Mucosa of stomach (tissue), 1 donor: Measurements from ENCODE around the gene DNAH1.
A peak's percentile ranks its signal among the peaks of the same experiment; 100 is the strongest.

Experiments used
- H3K27me3 ChIP-seq: one replicate; pipeline ENCODE4 v1.7.0; 2013; ENCODE audit warnings: mild to moderate bottlenecking, low read length; ENCODE audit not compliant: control insufficient read depth, insufficient read depth
- H3K36me3 ChIP-seq: one replicate; pipeline ENCODE4 v1.7.0; 2013; ENCODE audit warnings: low read length; ENCODE audit not compliant: control insufficient read depth, insufficient read depth
- H3K4me1 ChIP-seq: one replicate; pipeline ENCODE4 v1.7.0; 2013; ENCODE audit warnings: mild to moderate bottlenecking, low read length; ENCODE audit not compliant: control insufficient read depth, insufficient read depth
- H3K4me3 ChIP-seq: one replicate; pipeline ENCODE4 v1.7.0; 2013; ENCODE audit warnings: low read length
- H3K9ac ChIP-seq: one replicate; pipeline ENCODE4 v1.7.0; 2013; ENCODE audit warnings: mild to moderate bottlenecking, low read length, moderate library complexity
- H3K9me3 ChIP-seq: one replicate; pipeline ENCODE4 v1.7.0; 2013; ENCODE audit warnings: mild to moderate bottlenecking, low read length, moderate library complexity; ENCODE audit not compliant: control insufficient read depth
- donor health status: Pancreatic carcinoma.

DNAH1 gene

DNA sequence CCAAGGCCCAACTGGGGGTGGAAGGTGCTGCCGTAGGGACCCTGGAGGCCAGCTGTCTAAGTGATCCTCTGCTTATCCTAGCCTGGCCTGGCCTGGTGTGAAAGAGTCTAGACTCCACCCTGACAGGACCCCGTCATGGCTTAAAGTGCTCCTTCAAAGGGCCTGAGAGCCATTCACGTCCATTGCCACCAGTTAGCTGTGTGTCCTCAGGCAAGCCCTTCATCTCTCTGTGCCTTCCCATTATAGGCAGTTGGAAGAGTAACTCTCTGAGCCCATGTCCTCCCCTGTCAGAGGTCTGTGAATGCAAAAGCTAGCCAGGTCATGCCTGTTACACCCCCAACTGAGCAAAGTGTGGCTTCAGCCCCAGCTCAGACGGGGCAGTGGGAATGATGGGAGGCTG is 9.1 kb upstream of the DNAH1 start:
- Histone ChIP-seq H3K9ac (no peak overlapping the region), H3K27me3 (no peaks in the 10 kb centered on the region), H3K4me1 (no peaks in the 10 kb centered on the region), H3K4me3 (no peak overlapping the region), H3K9me3 (no peaks in the 10 kb centered on the region), H3K36me3 (no peaks in the 10 kb centered on the region)

DNA sequence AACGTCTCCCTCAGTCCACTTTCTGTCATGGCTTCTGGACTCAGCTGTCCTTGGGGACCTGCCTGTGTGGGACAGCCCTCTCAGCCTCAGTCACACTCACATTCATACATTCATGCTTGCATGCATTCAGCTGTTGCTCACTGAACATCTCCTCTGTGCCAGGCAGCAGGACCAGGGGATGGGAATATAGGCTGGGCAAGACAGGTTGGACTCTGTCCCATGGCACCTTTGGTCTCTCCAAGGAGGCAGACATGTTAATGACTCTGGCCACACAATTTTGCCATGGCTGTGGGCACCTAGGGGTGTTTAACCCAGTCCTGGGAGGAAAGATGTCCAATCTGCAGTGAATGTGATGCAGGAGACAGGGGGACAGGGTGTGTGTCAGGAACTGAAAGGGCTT is 7.8 kb upstream of the DNAH1 start:
- Histone ChIP-seq H3K9ac (no peak overlapping the region), H3K36me3 (no peaks in the 10 kb centered on the region), H3K4me3 (no peak overlapping the region), H3K9me3 (no peaks in the 10 kb centered on the region), H3K27me3 (no peaks in the 10 kb centered on the region), H3K4me1 (peaks cover 2% of the 10 kb centered on the region)

DNA sequence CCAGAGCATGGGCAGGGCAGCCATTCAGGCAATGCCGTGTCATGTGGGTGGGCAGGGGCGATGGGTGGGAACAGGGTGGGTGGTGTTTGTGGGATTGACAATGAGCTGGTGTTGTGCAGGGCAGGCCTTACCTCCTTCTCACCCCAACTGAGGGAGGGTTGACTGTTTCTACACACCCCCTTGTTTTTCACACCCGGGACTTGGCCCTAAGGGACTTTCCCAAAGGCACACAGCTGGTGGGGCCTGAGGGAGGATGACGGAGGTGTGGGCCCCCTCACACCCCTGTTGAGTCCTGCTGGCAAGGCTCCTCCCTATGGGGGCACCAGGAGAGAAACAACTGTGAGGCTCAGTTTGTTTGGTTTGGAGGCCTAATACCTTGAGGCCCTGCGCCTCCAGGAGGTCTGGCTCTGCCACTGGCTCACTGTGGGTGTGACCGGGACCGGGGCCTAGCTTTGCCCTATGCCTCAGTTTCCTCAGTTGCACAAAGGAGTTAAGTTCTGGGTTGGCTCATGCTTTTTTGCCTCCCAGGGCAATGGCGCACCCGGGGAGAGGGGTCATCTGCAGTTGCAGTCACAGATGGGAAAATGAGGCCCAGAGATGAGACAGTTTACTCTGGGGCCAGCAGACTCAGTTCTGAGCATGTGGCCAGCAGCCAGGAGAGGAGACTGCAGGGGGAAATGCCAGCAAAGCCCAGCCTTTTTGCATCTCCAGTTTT is 5.1 kb upstream of the DNAH1 start:
- H3K36me3 ChIP-seq, result no peaks in the 10 kb centered on the region
- no peaks in the 10 kb centered on the region for H3K9me3 ChIP-seq
- no peak overlapping the region for H3K4me3 ChIP-seq
- H3K4me1 ChIP-seq, result peaks cover 12% of the 10 kb centered on the region
- no peaks in the 10 kb centered on the region for H3K27me3 ChIP-seq
- H3K9ac ChIP-seq, result no peak overlapping the region

DNA sequence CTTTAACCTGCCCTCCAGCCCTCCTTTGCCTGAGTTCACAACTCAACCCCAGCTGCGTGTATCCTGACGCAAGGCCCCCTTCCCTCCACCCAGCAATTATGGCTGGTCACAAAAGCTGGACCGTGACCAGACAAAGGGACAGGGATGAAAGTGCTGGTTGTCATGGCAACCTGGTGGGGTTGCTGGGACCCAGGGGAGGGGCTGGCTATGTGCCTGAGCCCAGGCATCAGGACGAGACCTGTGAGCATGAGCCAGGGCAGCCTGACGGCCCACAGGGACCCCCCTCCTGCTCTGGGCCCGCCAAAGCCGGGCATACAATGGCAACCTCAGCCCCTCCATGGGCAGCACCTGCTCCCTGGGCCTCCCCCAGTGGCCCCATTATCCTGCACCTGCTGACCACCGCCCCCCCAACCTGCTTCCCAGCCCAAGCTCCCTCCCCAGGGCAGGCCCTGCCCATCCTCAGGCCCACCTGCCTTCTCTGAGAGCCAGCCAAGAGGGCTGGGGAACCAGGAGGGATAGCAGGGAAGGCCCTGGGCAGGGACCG is 4.5 kb upstream of the DNAH1 start:
- no peaks in the 10 kb centered on the region for H3K27me3 ChIP-seq
- H3K4me3 ChIP-seq, result no peak overlapping the region
- no peaks in the 10 kb centered on the region for H3K9me3 ChIP-seq
- H3K9ac ChIP-seq, result no peak overlapping the region
- peaks cover 12% of the 10 kb centered on the region for H3K4me1 ChIP-seq
- no peaks in the 10 kb centered on the region for H3K36me3 ChIP-seq

DNA sequence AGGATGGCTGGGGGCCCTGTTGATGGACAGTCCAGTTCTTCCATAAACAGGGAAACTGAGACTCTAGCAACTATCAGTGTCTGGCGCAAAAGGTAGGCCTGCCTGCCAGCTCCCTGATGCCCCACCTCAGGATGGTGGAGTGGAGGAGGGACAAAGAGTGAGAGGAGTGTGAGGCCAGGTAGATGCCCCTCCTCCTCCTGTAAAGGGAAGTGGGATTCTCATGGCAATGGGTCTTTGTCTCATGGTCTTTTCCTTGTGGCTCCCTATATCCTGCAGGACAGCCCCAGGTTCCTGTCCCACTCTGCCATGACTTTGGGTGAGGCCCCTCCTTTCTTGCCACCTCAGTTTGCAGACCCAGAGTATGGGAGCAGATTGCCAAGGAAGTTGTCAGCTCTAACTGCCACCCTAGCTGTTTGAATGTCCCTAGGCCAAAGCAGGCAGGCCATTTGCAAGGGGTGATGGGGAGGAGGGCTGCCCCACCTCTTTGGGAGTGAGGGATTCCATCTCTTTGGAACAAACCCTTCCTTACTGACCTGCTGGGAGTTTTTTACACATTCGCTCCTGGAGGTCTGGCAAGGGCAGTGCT is 2.8 kb upstream of the DNAH1 start:
- no peaks in the 10 kb centered on the region for H3K36me3 ChIP-seq
- no peak overlapping the region for H3K4me3 ChIP-seq
- H3K27me3 ChIP-seq, result no peaks in the 10 kb centered on the region
- no peak overlapping the region for H3K9ac ChIP-seq
- H3K9me3 ChIP-seq, result no peaks in the 10 kb centered on the region
- H3K4me1 ChIP-seq, result peaks cover 23% of the 10 kb centered on the region

DNA sequence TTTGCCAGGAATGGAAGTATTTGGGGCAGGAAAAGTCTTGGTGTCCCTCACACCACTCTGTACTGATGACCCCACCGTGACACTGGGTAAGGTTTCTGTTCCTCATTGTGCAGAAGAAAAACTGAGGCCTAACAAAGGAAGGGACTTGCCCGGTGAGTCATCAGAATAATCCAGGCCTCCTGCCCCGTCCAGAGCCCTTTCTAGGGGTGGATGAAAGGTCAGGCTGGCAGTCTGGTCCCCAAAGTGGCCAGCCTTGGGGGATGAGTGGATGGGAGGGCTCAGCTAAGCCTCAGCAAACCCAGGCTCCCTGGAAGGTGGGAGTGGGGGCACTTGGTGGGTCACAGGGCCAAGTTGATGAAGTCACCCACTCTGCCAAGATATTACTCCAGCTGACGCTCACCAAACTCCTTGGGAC is 2.3 kb upstream of the DNAH1 start:
- no peaks in the 10 kb centered on the region for H3K27me3 ChIP-seq
- H3K4me1 ChIP-seq, result peaks cover 28% of the 10 kb centered on the region
- no peak overlapping the region for H3K4me3 ChIP-seq
- no peaks in the 10 kb centered on the region for H3K9me3 ChIP-seq
- no peaks in the 10 kb centered on the region for H3K36me3 ChIP-seq
- no peak overlapping the region for H3K9ac ChIP-seq

DNA sequence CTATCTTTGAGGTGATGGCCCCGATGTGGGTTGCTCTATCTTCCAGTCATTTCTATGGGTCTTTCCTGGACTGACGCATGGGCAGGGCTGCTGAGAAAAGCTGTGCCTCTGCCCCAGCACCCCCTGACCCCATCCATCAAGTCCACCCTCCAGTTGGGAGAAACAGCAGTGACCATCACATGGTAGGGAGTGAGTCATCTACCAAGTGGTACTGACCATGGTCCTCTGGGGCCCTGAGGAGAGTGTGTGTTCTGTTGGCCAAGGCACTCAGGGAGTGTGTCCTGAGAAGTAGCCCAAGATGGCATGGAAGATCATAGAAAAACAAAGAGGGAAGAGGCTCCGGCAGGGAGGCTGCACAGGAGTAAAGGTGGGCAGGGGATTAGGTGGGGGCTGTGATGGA is 1.6 kb upstream of the DNAH1 start:
- Histone ChIP-seq H3K27me3 (no peaks in the 10 kb centered on the region), H3K4me3 (no peak overlapping the region), H3K4me1 (peaks cover 29% of the 10 kb centered on the region), H3K9me3 (no peaks in the 10 kb centered on the region), H3K36me3 (no peaks in the 10 kb centered on the region), H3K9ac (no peak overlapping the region)

DNA sequence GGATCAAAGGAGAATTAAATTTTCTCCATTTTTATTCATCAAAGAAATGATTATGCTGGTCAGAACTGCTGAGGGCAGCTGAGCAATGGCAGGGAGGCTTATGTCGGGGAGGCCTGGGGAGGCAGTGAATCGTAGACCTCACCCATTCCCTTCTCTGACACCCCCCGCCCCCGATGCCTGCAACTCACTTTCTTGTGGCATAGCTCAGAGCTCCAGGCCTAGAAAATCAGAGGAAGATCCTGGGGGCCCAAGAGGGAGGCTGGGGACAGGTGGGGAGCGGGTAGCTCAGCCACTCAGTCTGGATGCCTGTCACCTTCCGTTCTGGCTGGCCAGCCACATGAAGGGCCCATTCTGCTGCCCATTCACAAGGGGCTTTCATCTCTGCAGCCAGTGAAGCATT is 1.1 kb upstream of the DNAH1 start:
- H3K4me3 ChIP-seq, result no peak overlapping the region
- H3K9ac ChIP-seq, result no peak overlapping the region
- no peaks in the 10 kb centered on the region for H3K27me3 ChIP-seq
- peaks cover 29% of the 10 kb centered on the region for H3K4me1 ChIP-seq
- H3K9me3 ChIP-seq, result no peaks in the 10 kb centered on the region
- H3K36me3 ChIP-seq, result no peaks in the 10 kb centered on the region

DNA sequence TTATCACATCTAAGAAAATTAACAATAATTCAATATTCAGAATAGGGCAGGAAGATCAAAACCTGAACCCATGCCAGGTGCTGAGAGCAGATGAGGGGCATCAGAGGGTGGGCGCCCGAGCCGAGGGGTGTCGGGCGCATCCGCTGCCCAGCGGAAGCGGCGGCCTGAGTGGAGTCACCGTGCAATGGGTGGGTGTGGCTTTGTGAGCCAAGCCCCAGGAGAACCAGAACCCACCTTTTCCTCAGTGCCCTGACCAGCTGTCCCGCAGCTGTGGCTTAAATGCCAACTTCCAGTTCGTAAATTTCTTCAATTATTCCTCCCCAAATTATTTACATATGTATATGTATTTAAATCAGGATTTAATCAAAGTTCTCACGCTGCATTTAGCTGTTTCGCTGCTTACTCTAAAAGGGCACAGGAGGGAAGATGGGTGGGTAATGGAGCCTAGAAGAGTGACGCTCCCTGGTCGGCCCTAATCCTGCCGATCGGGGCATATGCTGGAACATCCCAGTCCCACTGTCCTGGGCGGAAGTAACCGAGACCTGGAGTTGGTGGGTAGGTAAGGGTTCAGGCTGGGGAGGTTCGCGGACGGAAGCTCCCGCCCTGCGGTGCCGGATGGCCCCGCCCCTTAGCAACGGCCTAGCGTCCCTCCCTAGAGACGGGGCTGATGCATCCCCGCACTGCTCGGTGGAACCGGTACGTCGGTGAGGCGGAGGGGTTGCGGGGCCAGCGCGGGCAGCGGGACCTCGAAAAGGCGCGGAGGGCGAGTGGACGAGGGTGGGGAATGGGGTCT is 1.3 kb downstream of the DNAH1 start:
- H3K9ac ChIP-seq, result peak overlapping the region; percentile 58
- H3K36me3 ChIP-seq, result no peaks in the 10 kb centered on the region
- no peak overlapping the region for H3K4me3 ChIP-seq
- H3K9me3 ChIP-seq, result no peaks in the 10 kb centered on the region
- H3K27me3 ChIP-seq, result no peaks in the 10 kb centered on the region
- peaks cover 29% of the 10 kb centered on the region for H3K4me1 ChIP-seq

DNA sequence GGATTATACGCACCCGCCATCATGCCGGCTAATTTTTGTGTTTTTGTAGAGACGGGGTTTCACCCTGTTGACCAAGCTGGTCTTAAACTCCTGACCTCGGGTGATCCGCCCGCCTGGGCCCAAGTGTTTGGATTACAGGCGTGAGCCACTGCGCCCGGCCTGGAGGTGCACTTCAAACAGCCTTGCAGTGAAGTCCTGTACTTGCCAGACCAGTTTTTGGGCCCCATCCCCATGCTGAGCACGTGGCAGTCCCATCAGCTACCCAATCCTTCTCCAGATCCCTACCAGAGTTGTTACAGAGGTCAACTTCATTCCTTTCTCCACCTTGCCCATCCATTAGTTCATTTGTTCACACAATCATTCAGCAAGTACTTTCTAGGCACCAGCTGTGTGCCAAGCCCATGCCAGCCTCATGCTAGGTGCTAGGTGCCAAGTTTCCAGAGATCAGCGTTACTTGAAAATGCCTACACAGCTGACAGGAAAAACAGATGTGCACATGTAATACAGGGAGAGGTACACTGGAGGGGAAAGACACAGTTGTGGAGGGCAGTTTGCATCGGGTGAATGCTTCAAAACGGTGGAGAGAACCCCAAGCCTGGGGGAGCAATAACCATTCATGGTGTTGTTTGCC is 2.2 kb downstream of the DNAH1 start:
- H3K27me3 ChIP-seq, result no peaks in the 10 kb centered on the region
- H3K9ac ChIP-seq, result no peak overlapping the region
- H3K9me3 ChIP-seq, result no peaks in the 10 kb centered on the region
- peaks cover 27% of the 10 kb centered on the region for H3K4me1 ChIP-seq
- no peak overlapping the region for H3K4me3 ChIP-seq
- H3K36me3 ChIP-seq, result no peaks in the 10 kb centered on the region

DNA sequence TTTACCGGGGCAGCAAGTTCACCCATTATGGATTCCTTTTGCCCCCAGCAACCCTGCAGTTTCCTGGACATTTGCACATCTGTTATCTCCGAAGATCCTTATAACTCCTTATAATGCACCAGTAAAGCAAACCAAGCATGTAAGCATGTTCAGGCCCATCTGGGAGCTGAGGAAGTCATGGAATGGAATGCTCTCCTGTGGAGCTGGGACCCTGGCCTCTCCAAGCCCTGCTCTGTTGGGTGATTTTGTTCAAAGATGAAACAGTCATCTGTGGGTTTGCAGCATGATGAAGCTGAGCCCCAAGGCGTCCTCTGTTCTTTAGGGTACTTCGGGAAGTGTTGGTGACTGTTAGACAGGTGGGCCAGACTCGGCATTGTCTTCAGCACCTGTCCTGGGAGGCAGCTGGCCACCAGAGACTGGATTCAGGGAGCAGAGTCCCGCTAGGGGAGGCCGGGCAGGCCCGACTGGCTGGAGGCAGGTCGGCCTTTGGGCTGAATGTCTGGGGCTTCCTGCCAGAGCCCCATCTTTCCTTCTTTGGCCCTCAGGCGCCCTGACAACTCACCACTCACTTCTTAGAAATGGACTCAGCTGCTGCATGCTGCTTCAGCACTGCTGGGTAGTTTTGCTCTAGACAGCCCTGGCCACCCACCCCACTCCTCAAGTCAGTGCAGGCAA is 3.9 kb downstream of the DNAH1 start:
- H3K36me3 ChIP-seq, result no peaks in the 10 kb centered on the region
- peaks cover 17% of the 10 kb centered on the region for H3K4me1 ChIP-seq
- no peaks in the 10 kb centered on the region for H3K27me3 ChIP-seq
- H3K9me3 ChIP-seq, result no peaks in the 10 kb centered on the region
- no peak overlapping the region for H3K4me3 ChIP-seq
- no peak overlapping the region for H3K9ac ChIP-seq
